NT2/D1 (cell line): ENCODE results near the gene HECW1.

Experiments
- SUZ12 ChIP-seq: IDR thresholded peaks from 2 replicates; pipeline ENCODE4 v1.6.1; 2011; ENCODE audit not compliant: insufficient read length, insufficient read depth; ENCODE audit errors: extremely low read depth
- YY1 ChIP-seq: IDR thresholded peaks from 2 replicates; pipeline ENCODE4 v1.6.1; 2011; ENCODE audit not compliant: insufficient read length, insufficient read depth
- ZNF274 ChIP-seq: IDR thresholded peaks from 2 replicates; pipeline ENCODE4 v1.6.1; 2011; ENCODE audit warnings: mild to moderate bottlenecking, low read depth, low read length

- no peak for TF ChIP-seq YY1
- no peak for TF ChIP-seq SUZ12
- no peak for TF ChIP-seq ZNF274
These were observed 51.4 kb downstream of the HECW1 start for GRCh38 chr7:43163885-43164284.
